Spleen (tissue), 7 donors: ENCODE data around the gene INSYN1.

Experiments used
- CTCF ChIP-seq, 11 experiments: fragments of 200-600 bp in 7 of 11; fragments of 450-650 bp in 4 of 11; sonication (generic) in 4 of 11; IDR thresholded peaks in 8 of 11; conservative IDR thresholded peaks in 3 of 11; 1 replicate in 7 of 11; 2 replicates in 4 of 11; pipeline versions ENCODE4 v1.4.0 to v1.8.0; 2016 to 2021; ENCODE audit warnings: antibody characterized with exemption in 11 of 11, inconsistent platforms in 4 of 11, mild to moderate bottlenecking in 1 of 11
- POLR2A ChIP-seq, 3 donors: fragments of 450-650 bp; IDR thresholded peaks; one replicate each; pipeline ENCODE4 v1.5.1; 2017; ENCODE audit warnings: antibody characterized with exemption in 3 of 3, mild to moderate bottlenecking in 1 of 3
- POLR2AphosphoS5 ChIP-seq, 3 donors: sonication (generic); formaldehyde crosslinking; IDR thresholded peaks; one replicate each; pipeline ENCODE4 v1.5.1; 2017; ENCODE audit warnings: antibody characterized with exemption in 3 of 3
- donor health status: DM: no; HTN: no; CAD: no; lungs with moderate emphysema.
- donor health status: DM: no; HTN: no; CAD: no.
- donor health status: DM: no; HTN: no; CAD: no.

GRCh38 chr15:73694419-73694818, 58.7 kb downstream of the INSYN1 start:
- TF ChIP-seq POLR2A (IDR thresholded peaks at IDR 0.05) (no peak), CTCF (IDR thresholded peaks at IDR 0.05 in 8 of 11, conservative IDR thresholded peaks at IDR 0.05 in 3 of 11) (no peak), POLR2AphosphoS5 (IDR thresholded peaks at IDR 0.05) (no peak)
